Measurements from ENCODE around the gene UBC. TPM values are rescaled to one million over a fixed set of nuclear protein-coding genes. Genes with fewer than 3 reads are reported as not detected.
A peak's percentile ranks its signal among the peaks of the same experiment; 100 is the strongest.

The UBC gene
- total and polyA plus RNA-seq, 9 of the 15 experiments (the other 6 are each of a cell fraction or from before 2014, with no cell fraction given) = 533 to 1,153 (median 813) TPM

DNA sequence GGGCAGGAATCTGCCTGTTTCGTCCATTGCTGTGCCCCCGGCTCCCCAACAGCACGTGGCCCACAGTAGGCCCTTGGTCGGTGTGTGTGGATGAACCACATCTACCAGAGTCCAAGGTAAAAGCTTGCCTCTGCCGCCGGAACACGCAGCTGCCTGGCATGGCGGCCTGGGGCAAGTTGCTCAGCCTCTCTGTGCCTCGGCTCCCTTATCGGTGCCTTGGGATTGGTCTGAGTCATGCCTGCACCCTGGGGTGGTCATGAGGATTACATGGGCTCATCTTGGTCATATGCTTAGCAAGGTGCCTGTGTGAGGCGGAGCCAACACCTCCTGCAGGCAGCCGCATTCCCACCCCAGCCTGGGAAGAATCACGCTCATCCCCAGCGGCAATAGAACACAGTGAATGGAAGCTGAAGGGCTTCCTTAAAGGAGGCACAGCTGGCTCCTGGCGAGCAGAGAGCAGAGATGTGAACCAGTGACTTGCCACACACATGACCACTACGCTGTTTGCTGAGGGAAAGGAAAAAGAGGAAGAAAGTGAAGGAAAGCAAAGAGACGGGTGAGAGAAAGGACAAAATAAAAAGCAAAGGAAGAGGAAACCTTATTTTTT, 45.3 kb downstream of the UBC start (continued):
- TF ChIP-seq YY1 (IDR thresholded peaks at IDR 0.05; ENCODE audit: borderline replicate concordance in 1 of 3, control insufficient read depth in 1 of 3, extremely low read depth in 1 of 3, insufficient read depth in 3 of 3, insufficient read length in 1 of 3, insufficient replicate concordance in 2 of 3, low read depth in 1 of 3, low read length in 2 of 3) (peak in 1 of 3 experiments; percentile 69), ZNF699 (CRISPR knock-in tag; IDR thresholded peaks at IDR 0.05; ENCODE audit: insufficient replicate concordance) (no peak), FOXJ3 (CRISPR knock-in tag; IDR thresholded peaks at IDR 0.05) (no peak), CREB1 (IDR thresholded peaks at IDR 0.05) (no peak), CREB1 (CRISPR knock-in tag; IDR thresholded peaks at IDR 0.05) (peak; percentile 74), ZNF584 (CRISPR knock-in tag; IDR thresholded peaks at IDR 0.05; ENCODE audit: low read depth) (no peak), MYC (IDR thresholded peaks at IDR 0.05; ENCODE audit: low read depth, low read length) (peak; percentile 41), MYC (CRISPR knock-in tag; IDR thresholded peaks at IDR 0.05; ENCODE audit: borderline replicate concordance, low read depth) (no peak; the same call in 1 of the 2 replicates), MEIS2 (IDR thresholded peaks at IDR 0.05; ENCODE audit: partially characterized antibody) (no peak), BHLHE40 (IDR thresholded peaks at IDR 0.05; ENCODE audit: low read length) (0 out of 2 replicates have a peak, but pooled peaks have one; percentile 20), JUN (IDR thresholded peaks at IDR 0.05; ENCODE audit: borderline replicate concordance, low read depth, low read length) (peak; percentile 87), JUN (CRISPR knock-in tag; IDR thresholded peaks at IDR 0.05; ENCODE audit: borderline replicate concordance) (no peak), PHTF2 (CRISPR knock-in tag; IDR thresholded peaks at IDR 0.05) (no peak), NCOR1 (IDR thresholded peaks at IDR 0.05) (no peak), SRSF3 (IDR thresholded peaks at IDR 0.05; ENCODE audit: insufficient read depth, low read length) (no peak), ELF4 (CRISPR knock-in tag; IDR thresholded peaks at IDR 0.05) (peak; percentile 66; the same call in 1 of the 2 replicates), EGR1 (conservative IDR thresholded peaks at IDR 0.05) (no peak), CBFB (CRISPR knock-in tag; IDR thresholded peaks at IDR 0.05) (0 out of 2 replicates have a peak, but pooled peaks have one; percentile 35), SNIP1 (IDR thresholded peaks at IDR 0.05; ENCODE audit: low read depth) (no peak), TEAD1 (CRISPR knock-in tag; IDR thresholded peaks at IDR 0.05) (0 out of 4 replicates have a peak, but pooled peaks of 1 of the 2 experiments have one; percentile 54), HDAC2 (IDR thresholded peaks at IDR 0.05) (0 out of 2 replicates have a peak, but pooled peaks have one; percentile 38), HMG20B (CRISPR knock-in tag; IDR thresholded peaks at IDR 0.05) (no peak)
- TF ChIP-seq, protein P1, sequence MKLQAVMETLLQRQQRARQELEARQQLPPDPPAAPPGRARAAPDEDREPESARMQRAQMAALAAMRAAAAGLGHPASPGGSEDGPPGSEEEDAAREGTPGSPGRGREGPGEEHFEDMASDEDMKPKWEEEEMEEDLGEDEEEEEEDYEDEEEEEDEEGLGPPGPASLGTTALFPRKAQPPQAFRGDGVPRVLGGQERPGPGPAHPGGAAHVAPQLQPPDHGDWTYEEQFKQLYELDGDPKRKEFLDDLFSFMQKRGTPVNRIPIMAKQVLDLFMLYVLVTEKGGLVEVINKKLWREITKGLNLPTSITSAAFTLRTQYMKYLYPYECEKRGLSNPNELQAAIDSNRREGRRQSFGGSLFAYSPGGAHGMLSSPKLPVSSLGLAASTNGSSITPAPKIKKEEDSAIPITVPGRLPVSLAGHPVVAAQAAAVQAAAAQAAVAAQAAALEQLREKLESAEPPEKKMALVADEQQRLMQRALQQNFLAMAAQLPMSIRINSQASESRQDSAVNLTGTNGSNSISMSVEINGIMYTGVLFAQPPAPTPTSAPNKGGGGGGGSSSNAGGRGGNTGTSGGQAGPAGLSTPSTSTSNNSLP (IDR thresholded peaks at IDR 0.05; ENCODE audit: borderline replicate concordance, low read depth, low read length) = no peak
- TF ChIP-seq, protein P2, sequence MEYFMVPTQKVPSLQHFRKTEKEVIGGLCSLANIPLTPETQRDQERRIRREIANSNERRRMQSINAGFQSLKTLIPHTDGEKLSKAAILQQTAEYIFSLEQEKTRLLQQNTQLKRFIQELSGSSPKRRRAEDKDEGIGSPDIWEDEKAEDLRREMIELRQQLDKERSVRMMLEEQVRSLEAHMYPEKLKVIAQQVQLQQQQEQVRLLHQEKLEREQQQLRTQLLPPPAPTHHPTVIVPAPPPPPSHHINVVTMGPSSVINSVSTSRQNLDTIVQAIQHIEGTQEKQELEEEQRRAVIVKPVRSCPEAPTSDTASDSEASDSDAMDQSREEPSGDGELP (CRISPR knock-in tag; IDR thresholded peaks at IDR 0.05; ENCODE audit: borderline replicate concordance) = peak; percentile 81
- TF ChIP-seq, protein P3, sequence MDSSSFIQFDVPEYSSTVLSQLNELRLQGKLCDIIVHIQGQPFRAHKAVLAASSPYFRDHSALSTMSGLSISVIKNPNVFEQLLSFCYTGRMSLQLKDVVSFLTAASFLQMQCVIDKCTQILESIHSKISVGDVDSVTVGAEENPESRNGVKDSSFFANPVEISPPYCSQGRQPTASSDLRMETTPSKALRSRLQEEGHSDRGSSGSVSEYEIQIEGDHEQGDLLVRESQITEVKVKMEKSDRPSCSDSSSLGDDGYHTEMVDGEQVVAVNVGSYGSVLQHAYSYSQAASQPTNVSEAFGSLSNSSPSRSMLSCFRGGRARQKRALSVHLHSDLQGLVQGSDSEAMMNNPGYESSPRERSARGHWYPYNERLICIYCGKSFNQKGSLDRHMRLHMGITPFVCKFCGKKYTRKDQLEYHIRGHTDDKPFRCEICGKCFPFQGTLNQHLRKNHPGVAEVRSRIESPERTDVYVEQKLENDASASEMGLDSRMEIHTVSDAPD (CRISPR knock-in tag; IDR thresholded peaks at IDR 0.05) = no peak

Measured in K562 (cell line).